Loucy (cell line): ENCODE results near the gene HSPB8.
"Not testable (repeated sequence)": the region's sequence is repeated elsewhere in the genome, so short reads cannot be mapped to it uniquely, and the experiment has no call there.

Experiments used
- H2AFZ ChIP-seq: fragments of 200-600 bp; sonication (generic); 2 replicates; pipeline ENCODE4 v1.6.0; 2016; ENCODE audit warnings: antibody characterized with exemption, mild to moderate bottlenecking, low read length, moderate library complexity
- H3F3A ChIP-seq: fragments of 200-600 bp; 2 replicates; pipeline ENCODE4 v1.6.0; 2016; ENCODE audit warnings: antibody characterized with exemption, low read depth, mild to moderate bottlenecking
- H3K27me3 ChIP-seq: fragments of 200-600 bp; sonication (generic); 2 replicates; pipeline ENCODE4 v1.6.1; 2014; ENCODE audit warnings: low read length, mild to moderate bottlenecking; ENCODE audit not compliant: insufficient read depth, poor library complexity, severe bottlenecking
- H3K36me3 ChIP-seq: fragments of 200-600 bp; sonication (generic); 2 replicates; pipeline ENCODE4 v1.6.1; 2016; ENCODE audit warnings: low read length; ENCODE audit not compliant: insufficient read depth
- H3K4me1 ChIP-seq: fragments of 200-600 bp; sonication (generic); 2 replicates; pipeline ENCODE4 v1.5.1; 2014; ENCODE audit warnings: low read length, mild to moderate bottlenecking; ENCODE audit not compliant: insufficient read depth, poor library complexity, severe bottlenecking
- H3K4me2 ChIP-seq: fragments of 200-600 bp; sonication (generic); 2 replicates; pipeline ENCODE4 v1.6.0; 2014; ENCODE audit warnings: antibody characterized with exemption, low read length, low read depth, mild to moderate bottlenecking; ENCODE audit not compliant: poor library complexity, severe bottlenecking
- H3K4me3 ChIP-seq: fragments of 200-600 bp; sonication (generic); 2 replicates; pipeline ENCODE4 v1.5.1; 2014; ENCODE audit warnings: low read length, mild to moderate bottlenecking, mixed read lengths; ENCODE audit not compliant: poor library complexity, severe bottlenecking
- H3K79me2 ChIP-seq: fragments of 200-600 bp; sonication (generic); 2 replicates; pipeline ENCODE4 v1.6.1; 2014; ENCODE audit warnings: low read length; ENCODE audit not compliant: insufficient read depth
- H3K9ac ChIP-seq: fragments of 200-600 bp; sonication (generic); 2 replicates; pipeline ENCODE4 v1.6.0; 2014; ENCODE audit warnings: mild to moderate bottlenecking, low read depth, low read length, moderate library complexity; ENCODE audit not compliant: poor library complexity, severe bottlenecking
- H3K9me2 ChIP-seq: fragments of 200-600 bp; sonication (generic); replicated peaks from 2 replicates; pipeline ENCODE4 v1.6.1; 2016; ENCODE audit warnings: low read depth, low read length, mixed read lengths
- H3K9me3 ChIP-seq: fragments of 200-600 bp; sonication (generic); 2 replicates; pipeline ENCODE4 v1.6.1; 2014; ENCODE audit warnings: mild to moderate bottlenecking, antibody characterized with exemption, low read length, low read depth; ENCODE audit not compliant: insufficient read depth
- H4K20me1 ChIP-seq: fragments of 200-600 bp; sonication (generic); 2 replicates; pipeline ENCODE4 v1.6.0; 2014; ENCODE audit warnings: antibody characterized with exemption, low read length, mild to moderate bottlenecking; ENCODE audit not compliant: insufficient read depth, poor library complexity, severe bottlenecking
- CTCF ChIP-seq: fragments of 200-600 bp; sonication (generic); conservative IDR thresholded peaks from 2 replicates; pipeline ENCODE4 v1.5.1; 2014; ENCODE audit warnings: mild to moderate bottlenecking, antibody characterized with exemption, low read length
- EZH2phosphoT487 ChIP-seq: fragments of 200-600 bp; IDR thresholded peaks from 2 replicates; pipeline ENCODE4 v1.6.1; 2018; ENCODE audit warnings: antibody characterized with exemption, mild to moderate bottlenecking, moderate library complexity, borderline replicate concordance

The HSPB8 gene

GRCh38 chr12:119211884-119212283 lies 33.2 kb downstream of the HSPB8 start:
- H4K20me1 ChIP-seq, result no peaks in the 10 kb centered on the region

GRCh38 chr12:119216084-119216483 lies 37.4 kb downstream of the HSPB8 start:
- Histone ChIP-seq H3K9ac (no peak overlapping the region), H3K9me3 (no peaks in the 10 kb centered on the region), H3K79me2 (no peaks in the 10 kb centered on the region), H3F3A (no peaks in the 10 kb centered on the region), H3K4me1 (no peaks in the 10 kb centered on the region), H4K20me1 (no peaks in the 10 kb centered on the region), H3K36me3 (no peaks in the 10 kb centered on the region), H3K9me2 (no peaks in the 10 kb centered on the region), H2AFZ (no peak overlapping the region), H3K4me3 (no peak overlapping the region), H3K27me3 (no peaks in the 10 kb centered on the region), H3K4me2 (no peak overlapping the region)
- TF ChIP-seq CTCF (no peak), EZH2phosphoT487 (no peak)

More at GRCh38 chr12:119211884-119212283, 33.2 kb downstream of the HSPB8 start:
- Histone ChIP-seq H3K4me3 (no peak overlapping the region), H3K4me2 (no peak overlapping the region), H3F3A (no peaks in the 10 kb centered on the region), H3K36me3 (no peaks in the 10 kb centered on the region), H3K27me3 (no peaks in the 10 kb centered on the region), H3K79me2 (no peaks in the 10 kb centered on the region), H2AFZ (no peak overlapping the region), H3K9me3 (no peaks in the 10 kb centered on the region), H3K9ac (no peak overlapping the region), H3K4me1 (no peaks in the 10 kb centered on the region), H3K9me2 (no peaks in the 10 kb centered on the region)
- TF ChIP-seq EZH2phosphoT487, result no peak
- TF ChIP-seq CTCF, result no peak

GRCh38 chr12:119218875-119219274 lies 40.1 kb downstream of the HSPB8 start:
- not testable (repeated sequence) for H3K36me3 ChIP-seq, H4K20me1 ChIP-seq, H3K27me3 ChIP-seq, H3K9me3 ChIP-seq, H2AFZ ChIP-seq, H3F3A ChIP-seq, H3K4me2 ChIP-seq, H3K4me1 ChIP-seq, H3K9ac ChIP-seq, H3K79me2 ChIP-seq, H3K9me2 ChIP-seq, H3K4me3 ChIP-seq

GRCh38 chr12:119222222-119222951 lies 43.7 kb downstream of the HSPB8 start:
- no peak overlapping the region for H3K9ac ChIP-seq
- H3K79me2 ChIP-seq, result no peaks in the 10 kb centered on the region
- H4K20me1 ChIP-seq, result no peaks in the 10 kb centered on the region
- H3K4me2 ChIP-seq, result no peak overlapping the region
- no peak overlapping the region for H3K4me3 ChIP-seq
- TF ChIP-seq CTCF (no peak), EZH2phosphoT487 (no peak)
- no peaks in the 10 kb centered on the region for H3K9me2 ChIP-seq
- H3F3A ChIP-seq, result no peaks in the 10 kb centered on the region
- no peaks in the 10 kb centered on the region for H3K36me3 ChIP-seq
- no peaks in the 10 kb centered on the region for H3K27me3 ChIP-seq
- H2AFZ ChIP-seq, result no peak overlapping the region
- no peaks in the 10 kb centered on the region for H3K9me3 ChIP-seq
- no peaks in the 10 kb centered on the region for H3K4me1 ChIP-seq
